Measurements from ENCODE around the gene JAK2.
"Not testable (repeated sequence)": the region's sequence is repeated elsewhere in the genome, so short reads cannot be mapped to it uniquely, and the experiment has no call there.

Gene JAK2

GRCh38 chr9:5043381-5043780 is 58.3 kb downstream of the JAK2 start:
- no peak for DNase-seq

GRCh38 chr9:5044160-5044559 is 59.1 kb downstream of the JAK2 start:
- no peak for DNase-seq

DNA sequence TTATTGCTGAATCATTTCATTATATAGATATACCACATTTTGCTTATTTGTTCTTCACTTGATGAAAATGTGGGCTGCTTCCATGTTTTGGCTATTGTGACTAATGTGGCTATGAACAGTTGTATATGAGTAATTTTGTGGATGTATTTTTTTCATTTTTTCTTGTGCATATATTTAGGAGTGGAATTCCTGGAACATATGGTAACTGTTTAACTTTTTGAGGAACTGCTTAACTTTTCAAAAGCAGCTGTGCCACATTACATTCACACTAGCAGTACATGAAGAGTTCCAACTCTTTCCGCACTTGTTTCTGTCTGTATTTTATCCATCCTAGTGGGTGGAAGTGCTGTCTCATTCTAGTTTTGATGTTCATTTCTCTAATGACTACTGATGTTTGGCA is 67.8 kb downstream of the JAK2 start:
- DNase-seq: peak in 2 of 3 donors; percentile 25 to 63

DNA sequence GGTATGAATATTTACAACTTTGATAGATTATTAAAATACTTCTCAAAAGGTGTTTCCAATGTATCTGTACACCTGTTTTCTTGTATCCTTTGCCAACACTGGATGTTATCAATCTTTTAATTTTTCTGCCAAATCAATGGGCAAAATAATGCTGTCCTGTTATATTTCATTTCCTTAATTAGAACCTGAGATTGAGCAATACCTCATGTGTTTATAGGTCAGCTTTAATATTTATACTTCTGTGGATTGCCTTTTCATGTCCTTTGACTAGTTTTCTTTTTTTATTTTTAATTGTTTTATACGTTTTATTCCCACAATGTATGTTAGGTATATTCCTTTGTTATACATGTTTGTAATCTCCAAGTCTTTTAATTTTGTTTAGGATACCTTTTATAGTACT is 77.6 kb downstream of the JAK2 start:
- no peak for DNase-seq

GRCh38 chr9:5072871-5073270 is 87.8 kb downstream of the JAK2 start:
- DNase-seq: no peak

DNA sequence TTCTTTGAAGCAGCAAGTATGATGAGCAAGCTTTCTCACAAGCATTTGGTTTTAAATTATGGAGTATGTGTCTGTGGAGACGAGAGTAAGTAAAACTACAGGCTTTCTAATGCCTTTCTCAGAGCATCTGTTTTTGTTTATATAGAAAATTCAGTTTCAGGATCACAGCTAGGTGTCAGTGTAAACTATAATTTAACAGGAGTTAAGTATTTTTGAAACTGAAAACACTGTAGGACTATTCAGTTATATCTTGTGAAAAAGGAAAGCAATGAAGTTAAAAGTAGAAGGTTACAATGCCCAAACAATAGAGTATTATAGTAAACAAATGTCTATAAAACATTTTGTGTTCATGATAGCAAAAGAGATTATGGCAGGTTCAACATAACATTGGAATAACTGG is 88.6 kb downstream of the JAK2 start:
- no peak for DNase-seq

- no peak for DNase-seq
Observed at GRCh38 chr9:5085993-5086392, 100.9 kb downstream of the JAK2 start.

DNA sequence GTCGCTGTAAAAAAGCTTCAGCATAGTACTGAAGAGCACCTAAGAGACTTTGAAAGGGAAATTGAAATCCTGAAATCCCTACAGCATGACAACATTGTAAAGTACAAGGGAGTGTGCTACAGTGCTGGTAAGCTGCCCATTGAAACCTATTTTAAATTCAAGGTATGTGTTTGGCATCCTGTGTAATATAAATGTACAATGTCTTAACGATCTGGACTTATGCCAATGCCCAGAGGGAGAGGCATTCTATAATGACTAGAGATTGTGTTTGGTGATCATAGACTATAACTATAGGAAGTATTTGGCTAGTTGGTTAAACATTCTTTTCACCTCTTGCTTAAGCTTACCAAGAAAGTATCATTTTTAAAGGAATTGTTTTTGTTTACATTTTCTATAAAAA is 104.7 kb downstream of the JAK2 start:
- no peak for DNase-seq

DNA sequence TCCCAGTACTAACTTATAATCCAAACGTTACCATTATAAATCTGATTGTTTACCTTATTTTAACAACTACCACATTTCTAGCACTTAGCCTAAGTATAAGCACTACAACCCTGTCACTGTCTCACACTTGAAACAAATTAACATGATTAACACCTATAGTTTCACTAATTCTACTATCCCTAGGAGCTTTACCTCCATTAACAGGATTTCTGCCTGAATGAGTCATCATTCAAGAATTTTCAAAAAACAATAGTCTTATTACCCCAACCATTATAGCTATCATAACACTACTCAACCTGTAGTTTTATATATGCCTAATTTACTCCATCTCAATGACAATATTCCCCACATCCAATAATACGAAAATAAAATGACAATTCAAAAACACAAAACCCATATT is 110.7 kb downstream of the JAK2 start:
- DNase-seq: no peak

- no peak for DNase-seq
Observed at GRCh38 chr9:5099466-5099865, 114.4 kb downstream of the JAK2 start.

DNA sequence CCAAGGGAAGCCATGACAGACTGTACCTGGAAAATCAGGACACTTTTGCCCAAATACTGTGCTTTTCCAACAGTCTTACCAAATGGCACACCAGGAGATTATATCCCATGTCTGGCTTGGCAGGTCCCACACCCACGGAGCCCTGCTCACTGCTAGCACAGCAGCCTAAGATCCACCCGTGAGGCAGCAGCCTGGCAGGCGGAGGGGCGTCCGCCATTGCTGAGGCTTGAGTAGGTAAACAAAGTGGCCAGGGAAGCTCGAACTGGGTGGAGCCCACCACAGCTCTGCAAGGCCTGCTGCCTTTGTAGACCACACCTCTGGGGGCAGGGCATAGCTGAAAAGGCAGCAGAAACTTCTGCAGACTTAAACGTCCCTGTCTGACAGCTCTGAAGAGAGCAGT is 116.1 kb downstream of the JAK2 start:
- not testable (repeated sequence) for DNase-seq

GRCh38 chr9:5106517-5106916 is 121.4 kb downstream of the JAK2 start:
- DNase-seq: not testable (repeated sequence)

GRCh38 chr9:5110867-5111681 is 126.0 kb downstream of the JAK2 start:
- no peak for DNase-seq

DNA sequence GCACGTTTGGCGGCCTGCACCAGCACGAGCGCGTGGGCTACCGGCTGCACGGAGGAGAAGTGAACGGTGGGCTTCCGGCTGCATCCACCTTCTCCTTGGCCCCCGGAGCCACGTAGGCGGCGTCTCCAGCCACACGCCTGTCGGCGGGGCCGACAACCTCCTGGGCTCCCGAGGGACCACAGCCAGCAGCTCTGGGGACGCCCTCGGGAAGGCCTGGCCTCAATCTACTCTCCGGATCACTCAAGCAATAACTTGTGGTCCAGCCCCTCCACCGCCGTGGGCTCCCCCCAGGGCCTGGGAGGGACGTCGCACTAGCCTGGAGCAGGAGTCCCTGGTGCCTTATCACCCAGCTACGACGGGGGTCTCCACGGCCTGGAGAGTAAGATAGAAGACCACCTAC is 126.6 kb downstream of the JAK2 start:
- no peak for DNase-seq

DNA sequence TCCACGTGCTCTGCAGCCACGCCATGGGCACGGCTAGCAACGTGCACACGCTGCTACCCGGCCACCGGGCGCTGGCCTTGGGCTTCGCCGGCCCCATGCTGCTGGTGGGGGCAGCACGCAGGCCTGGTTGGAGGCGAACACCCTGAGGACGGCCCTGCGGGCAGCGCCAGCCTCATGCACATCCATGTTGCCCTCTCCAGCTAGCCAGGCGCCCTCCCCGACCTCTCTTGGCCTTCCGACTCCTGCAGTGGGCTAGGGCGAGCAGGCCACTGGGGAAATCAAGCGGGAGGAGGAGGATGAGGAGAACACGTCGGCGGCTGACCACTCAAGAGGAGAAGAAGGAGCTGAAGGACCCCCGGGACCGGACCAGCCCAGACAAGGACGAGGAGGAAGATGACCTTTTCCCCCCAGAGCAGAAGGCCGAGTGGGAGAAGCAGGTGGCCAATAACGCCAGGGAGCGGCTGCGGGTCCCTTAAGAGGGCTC is 127.1 kb downstream of the JAK2 start:
- DNase-seq: no peak

DNA sequence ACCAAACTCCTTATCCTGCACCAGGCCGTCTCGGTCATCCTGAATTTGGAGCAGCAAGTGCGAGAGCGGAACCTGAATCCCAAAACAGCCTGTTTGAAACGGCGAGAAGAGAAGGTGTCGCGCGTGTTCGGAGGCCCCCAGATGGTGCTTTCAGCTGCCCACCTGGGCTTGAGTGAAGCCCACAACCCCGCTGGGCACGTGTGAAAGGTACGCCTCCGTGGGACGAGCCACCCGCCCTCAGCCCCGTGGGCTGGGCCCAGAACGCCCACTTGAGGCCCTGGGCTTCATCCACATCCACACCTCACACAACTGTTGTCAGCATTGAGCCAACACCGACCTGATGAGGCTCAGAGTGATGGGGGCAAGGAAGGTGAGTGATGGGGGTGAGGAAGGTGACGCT is 127.6 kb downstream of the JAK2 start:
- no peak for DNase-seq

GRCh38 chr9:5113523-5113922 is 128.5 kb downstream of the JAK2 start:
- DNase-seq: no peak

DNA sequence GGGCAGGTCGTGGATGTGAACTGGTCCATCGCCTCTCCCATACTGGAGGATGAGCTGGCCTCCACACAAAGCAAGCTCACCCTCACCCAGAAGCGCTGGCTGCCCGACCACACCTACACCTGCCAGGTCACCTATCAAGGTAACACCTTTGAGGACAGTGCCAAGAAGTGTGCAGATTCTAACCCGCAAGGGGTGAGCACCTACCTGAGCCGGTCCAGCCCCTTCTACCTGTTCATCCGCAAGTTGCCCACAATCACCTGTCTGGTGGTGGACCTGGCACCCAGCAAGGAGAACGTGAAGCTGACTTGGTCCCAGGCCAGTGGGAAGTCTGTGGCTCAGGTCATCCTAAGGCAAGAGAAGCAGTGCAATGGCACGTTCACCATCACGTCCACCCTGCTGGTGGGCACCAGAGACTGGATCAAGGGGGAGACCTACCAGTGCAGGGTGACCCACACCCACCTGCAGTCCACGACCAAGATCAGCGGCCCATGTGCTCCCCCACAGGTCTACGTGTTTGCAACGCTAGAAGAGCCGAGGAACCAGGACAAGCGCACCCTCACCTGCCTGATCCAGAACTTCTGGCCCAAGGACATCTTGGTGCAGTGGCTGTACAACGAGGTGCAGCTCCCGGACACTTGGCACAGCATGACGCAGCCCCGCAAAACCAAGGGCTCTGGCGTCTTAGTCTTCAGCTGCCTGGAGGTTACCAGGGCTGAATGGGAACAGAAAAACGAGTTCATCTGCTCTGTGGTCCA is 129.1 kb downstream of the JAK2 start:
- DNase-seq: no peak

DNA sequence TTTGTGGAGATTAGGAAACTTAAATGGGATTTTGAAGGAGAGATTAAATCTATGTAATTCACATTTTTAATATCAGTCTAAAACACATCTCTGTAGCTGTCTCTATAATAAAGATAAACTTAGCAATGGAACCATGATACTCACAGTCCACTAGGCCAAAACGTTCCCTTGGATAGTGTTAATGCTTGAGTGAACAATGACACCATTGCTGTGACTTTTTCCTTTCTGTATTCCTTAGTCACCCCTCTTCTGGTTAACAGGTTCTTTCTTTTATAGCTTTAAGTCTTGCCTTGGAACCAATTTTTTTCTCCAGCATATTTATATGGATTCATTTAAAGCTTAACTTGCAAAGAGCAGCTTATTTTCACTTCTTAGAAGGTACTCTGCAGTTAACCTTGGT is 137.0 kb downstream of the JAK2 start:
- DNase-seq: no peak

DNA sequence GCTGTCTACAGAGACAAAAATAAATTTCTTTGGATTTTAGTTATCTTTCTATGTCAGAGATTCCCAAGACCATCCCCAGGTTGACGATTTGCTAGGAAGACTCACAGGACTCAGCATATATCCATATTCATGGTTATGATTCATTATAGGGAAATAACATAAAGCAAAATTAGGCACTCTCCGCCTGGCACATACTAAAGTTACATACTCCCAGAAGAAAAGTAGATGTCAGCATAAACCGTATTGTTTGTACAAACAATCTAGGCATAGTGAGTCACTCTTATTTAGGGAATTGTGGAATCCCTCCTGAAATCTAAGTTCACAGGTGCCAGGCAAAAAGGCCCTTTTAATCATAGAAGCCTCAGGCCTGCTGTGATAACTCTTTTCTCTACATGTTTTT is 137.4 kb downstream of the JAK2 start:
- no peak for DNase-seq

DNA sequence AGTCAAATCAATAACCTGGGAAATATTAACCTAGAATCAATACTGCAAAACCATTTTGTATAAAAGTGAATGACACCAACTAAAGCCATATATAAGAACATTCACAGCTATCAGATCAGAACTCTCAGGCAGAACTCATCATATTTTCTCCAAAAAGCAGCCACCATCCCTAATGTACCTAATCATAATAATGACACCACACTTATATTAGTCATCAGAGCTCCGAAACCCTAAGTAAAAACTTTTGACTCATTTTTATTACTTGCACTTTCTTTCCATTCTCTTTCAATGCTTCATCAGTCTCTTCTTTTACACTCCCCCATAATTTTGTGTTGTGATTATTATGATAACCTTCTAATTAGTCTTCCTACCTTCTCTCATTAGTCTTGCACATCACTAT is 155.1 kb downstream of the JAK2 start:
- DNase-seq: peak in 1 of 3 donors; percentile 57

- no peak for DNase-seq
Observed at GRCh38 chr9:5144217-5144616, 159.1 kb downstream of the JAK2 start.

GRCh38 chr9:5146241-5146640 is 161.2 kb downstream of the JAK2 start:
- no peak for DNase-seq

Data from suppressor macrophage treated with lipopolysaccharide for 1 hour (primary cell).